Mesothelial cell of epicardium (in vitro differentiated cells): ENCODE data around the gene MYL12B. TPM values are rescaled to one million over a fixed set of nuclear protein-coding genes. Genes with fewer than 3 reads are reported as not detected.

Source experiments
- DNase-seq, 2 experiments: peaks; one replicate each; pipeline ENCODE4 v3.0.0; 2021; ENCODE audit warnings: low spot score in 2 of 2; ENCODE audit not compliant: unreplicated experiment in 2 of 2
- H3K27ac Mint-ChIP-seq: 2 replicates; pipeline ENCODE4 v1.8.0; 2021; ENCODE audit warnings: mixed read lengths
- H3K27me3 Mint-ChIP-seq: 2 replicates; pipeline ENCODE4 v1.8.0; 2021; ENCODE audit warnings: low read depth, mixed read lengths
- H3K36me3 Mint-ChIP-seq: 2 replicates; pipeline ENCODE4 v1.8.0; 2021; ENCODE audit warnings: mixed read lengths
- H3K4me1 Mint-ChIP-seq: 2 replicates; pipeline ENCODE4 v1.8.0; 2021; ENCODE audit warnings: mixed read lengths
- H3K4me3 Mint-ChIP-seq: 2 replicates; pipeline ENCODE4 v1.8.0; 2021; ENCODE audit warnings: mild to moderate bottlenecking, moderate library complexity, mixed read lengths
- H3K9me3 Mint-ChIP-seq: 2 replicates; pipeline ENCODE4 v1.8.0; 2021; ENCODE audit warnings: mixed read lengths
- total RNA-seq: library from RNA; stranded (reverse); gene quantifications from 3 replicates; pipeline ENCODE4 v1.2.1, GENCODE V29; 2021
- TF ChIP-seq, protein P1 (sequence below): fragments of 200-600 bp; sonication (generic); IDR thresholded peaks from one replicate; pipeline ENCODE4 v1.5.0; 2021; ENCODE audit warnings: antibody characterized with exemption; ENCODE audit not compliant: unreplicated experiment

The MYL12B gene
- total RNA-seq, 1 donor from 2014 or later, result 225 TPM

DNA sequence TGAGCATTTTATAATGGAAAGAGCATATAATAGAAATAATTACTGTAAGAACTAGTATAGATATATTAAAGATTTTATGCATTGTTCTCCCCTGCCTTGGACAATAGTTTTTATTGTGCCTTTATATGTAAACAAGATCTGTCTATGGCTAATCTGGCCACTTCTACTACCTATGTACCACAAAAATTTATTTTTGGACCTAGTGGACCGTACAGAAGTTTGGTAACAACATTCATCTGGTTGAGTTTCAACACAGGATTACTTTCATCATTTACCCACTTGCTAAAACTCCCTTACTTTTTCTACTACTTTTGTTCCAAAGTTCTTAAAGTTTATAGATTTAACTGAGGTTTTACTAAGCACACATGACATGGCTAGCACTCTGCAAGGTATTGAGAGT lies 28.9 kb upstream of the MYL12B start:
- H3K36me3 Mint-ChIP-seq, result no peaks in the 10 kb centered on the region
- TF ChIP-seq, protein P1, sequence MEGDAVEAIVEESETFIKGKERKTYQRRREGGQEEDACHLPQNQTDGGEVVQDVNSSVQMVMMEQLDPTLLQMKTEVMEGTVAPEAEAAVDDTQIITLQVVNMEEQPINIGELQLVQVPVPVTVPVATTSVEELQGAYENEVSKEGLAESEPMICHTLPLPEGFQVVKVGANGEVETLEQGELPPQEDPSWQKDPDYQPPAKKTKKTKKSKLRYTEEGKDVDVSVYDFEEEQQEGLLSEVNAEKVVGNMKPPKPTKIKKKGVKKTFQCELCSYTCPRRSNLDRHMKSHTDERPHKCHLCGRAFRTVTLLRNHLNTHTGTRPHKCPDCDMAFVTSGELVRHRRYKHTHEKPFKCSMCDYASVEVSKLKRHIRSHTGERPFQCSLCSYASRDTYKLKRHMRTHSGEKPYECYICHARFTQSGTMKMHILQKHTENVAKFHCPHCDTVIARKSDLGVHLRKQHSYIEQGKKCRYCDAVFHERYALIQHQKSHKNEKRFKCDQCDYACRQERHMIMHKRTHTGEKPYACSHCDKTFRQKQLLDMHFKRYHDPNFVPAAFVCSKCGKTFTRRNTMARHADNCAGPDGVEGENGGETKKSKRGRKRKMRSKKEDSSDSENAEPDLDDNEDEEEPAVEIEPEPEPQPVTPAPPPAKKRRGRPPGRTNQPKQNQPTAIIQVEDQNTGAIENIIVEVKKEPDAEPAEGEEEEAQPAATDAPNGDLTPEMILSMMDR, result no peak
- H3K27ac Mint-ChIP-seq, result no peak overlapping the region
- DNase-seq, result no peak
- no peak overlapping the region for H3K4me3 Mint-ChIP-seq
- peaks cover 3% of the 10 kb centered on the region for H3K9me3 Mint-ChIP-seq
- H3K4me1 Mint-ChIP-seq, result no peaks in the 10 kb centered on the region
- H3K27me3 Mint-ChIP-seq, result no peaks in the 10 kb centered on the region

DNA sequence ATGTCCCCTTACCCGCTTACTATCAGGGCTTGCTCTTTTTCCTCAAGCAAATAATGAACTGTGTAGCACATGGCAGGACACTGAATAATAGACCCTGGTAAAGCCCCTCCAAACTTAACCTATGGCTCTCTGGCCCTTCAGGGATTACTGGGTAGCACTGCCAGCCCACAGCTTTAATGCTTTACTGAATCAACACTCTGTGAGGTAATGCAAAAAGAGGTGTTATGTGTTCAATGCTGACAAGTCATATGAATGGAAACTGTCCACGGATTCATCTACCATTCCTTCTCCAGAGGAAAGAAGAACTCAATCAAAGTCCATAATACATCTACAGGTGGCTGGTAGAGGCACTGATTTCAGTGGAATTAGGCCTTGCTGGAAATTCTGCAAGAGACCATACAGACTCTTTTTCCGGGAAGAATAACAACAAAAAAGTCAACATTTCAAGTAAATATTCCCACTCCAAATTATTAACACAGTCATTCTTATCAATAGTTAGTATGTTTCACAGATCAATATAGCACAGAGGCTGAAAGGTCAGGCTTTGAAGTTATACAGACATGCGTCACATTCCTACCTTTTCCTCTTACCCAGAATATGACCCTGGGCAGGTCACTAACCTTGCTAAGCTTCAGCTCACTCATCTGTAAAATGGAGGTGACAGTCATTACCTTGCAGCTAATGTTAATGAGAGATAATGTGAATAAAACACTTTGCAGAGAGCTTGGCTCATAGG lies 28.3 kb upstream of the MYL12B start:
- no peaks in the 10 kb centered on the region for H3K27me3 Mint-ChIP-seq

DNA sequence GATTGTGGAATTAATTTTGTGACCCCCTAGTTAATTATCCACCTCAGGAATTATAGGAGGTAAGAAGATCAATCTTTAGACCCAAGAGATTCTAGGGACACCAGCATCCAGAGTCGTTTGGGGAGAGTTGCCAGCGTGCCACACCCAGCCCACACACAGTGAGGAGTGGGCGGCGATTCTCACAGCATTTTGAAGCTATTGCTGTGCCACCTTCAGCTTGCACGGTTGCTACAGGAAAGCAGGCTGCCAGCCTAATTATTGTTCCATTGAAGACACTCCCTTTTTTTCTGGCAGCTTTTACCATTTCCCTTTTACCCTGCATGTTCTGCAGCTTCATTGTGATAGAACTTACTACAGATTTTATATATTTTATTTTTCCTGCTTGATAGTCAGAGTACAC lies 27.5 kb upstream of the MYL12B start:
- Mint-ChIP-seq H3K9me3 (peaks cover 11% of the 10 kb centered on the region), H3K36me3 (no peaks in the 10 kb centered on the region), H3K27me3 (no peaks in the 10 kb centered on the region), H3K27ac (no peak overlapping the region), H3K4me1 (no peaks in the 10 kb centered on the region), H3K4me3 (no peak overlapping the region)
- DNase-seq, result no peak
- TF ChIP-seq, protein P1, result no peak

More for the DNA sequence above, 28.3 kb upstream of the MYL12B start:
- H3K4me1 Mint-ChIP-seq, result no peaks in the 10 kb centered on the region
- no peak for DNase-seq
- H3K27ac Mint-ChIP-seq, result no peak overlapping the region
- TF ChIP-seq, protein P1, result no peak
- H3K36me3 Mint-ChIP-seq, result no peaks in the 10 kb centered on the region
- no peak overlapping the region for H3K4me3 Mint-ChIP-seq
- peaks cover 6% of the 10 kb centered on the region for H3K9me3 Mint-ChIP-seq

DNA sequence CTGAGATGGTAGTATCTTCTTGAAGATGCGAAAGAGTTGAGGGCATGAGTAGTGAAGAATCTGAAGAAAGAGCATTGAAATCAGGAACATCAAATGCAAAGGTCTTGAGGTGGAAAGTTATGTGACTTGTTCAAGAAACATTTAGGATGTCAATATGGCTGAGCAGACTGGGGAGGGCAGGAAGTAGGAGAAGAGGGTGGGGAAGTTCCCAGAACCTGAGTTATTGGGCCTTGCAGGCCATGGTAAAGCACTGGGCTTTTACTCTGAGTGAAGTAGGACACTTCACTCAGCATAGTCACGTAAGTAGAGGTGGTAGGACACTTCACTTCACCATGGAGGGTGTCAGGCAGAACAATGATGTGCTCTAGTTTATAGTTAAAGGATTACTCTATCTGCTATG lies 26.1 kb upstream of the MYL12B start:
- Mint-ChIP-seq H3K4me3 (no peak overlapping the region), H3K27me3 (no peaks in the 10 kb centered on the region), H3K4me1 (no peaks in the 10 kb centered on the region), H3K9me3 (peaks cover 19% of the 10 kb centered on the region), H3K36me3 (peaks cover 6% of the 10 kb centered on the region), H3K27ac (no peak overlapping the region)
- TF ChIP-seq, protein P1, result no peak
- no peak for DNase-seq

DNA sequence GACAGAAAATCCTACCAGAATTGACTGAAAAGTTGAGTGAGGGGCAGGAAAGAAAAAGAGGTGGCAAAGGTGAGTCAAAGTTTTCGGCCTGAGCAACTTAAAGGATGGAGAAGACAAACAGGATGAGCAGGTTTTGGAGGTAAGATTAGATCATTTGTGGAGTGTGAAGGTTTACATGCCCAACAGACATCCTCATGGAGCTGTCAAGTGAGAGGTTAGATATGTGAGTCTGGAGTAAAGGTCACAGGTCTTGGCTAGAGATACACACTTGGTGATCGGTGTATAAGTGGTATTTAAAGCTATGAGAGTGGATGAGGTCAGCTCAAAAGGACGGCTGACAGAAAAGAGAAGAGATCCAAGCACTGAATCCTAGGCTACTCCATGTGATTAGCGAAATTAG lies 25.5 kb upstream of the MYL12B start:
- Mint-ChIP-seq H3K9me3 (peaks cover 20% of the 10 kb centered on the region), H3K27me3 (no peaks in the 10 kb centered on the region), H3K4me3 (no peak overlapping the region), H3K27ac (no peak overlapping the region), H3K4me1 (no peaks in the 10 kb centered on the region), H3K36me3 (peaks cover 8% of the 10 kb centered on the region)
- DNase-seq, result no peak
- TF ChIP-seq, protein P1, result no peak

DNA sequence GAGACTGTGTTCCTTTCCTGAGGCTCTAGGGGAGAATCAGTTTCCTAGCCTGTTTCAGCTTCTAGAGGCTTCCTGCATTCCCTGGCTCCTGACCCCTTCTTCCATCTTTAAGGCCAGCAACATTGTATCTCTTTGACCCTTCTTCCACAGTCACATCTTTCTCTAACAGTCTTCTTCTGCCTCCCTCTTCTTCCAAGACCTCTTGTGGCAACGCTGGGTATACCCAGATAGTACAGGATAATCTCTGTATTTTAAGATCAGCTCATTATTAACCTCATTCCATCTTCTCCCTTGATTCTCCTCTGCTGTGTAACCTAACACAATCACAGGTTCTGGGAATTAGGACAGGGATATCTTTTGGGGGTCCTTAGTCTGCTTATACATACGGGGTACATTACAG lies 23.2 kb upstream of the MYL12B start:
- Mint-ChIP-seq H3K27me3 (no peaks in the 10 kb centered on the region), H3K4me1 (no peaks in the 10 kb centered on the region), H3K36me3 (peaks cover 11% of the 10 kb centered on the region), H3K9me3 (peaks cover 29% of the 10 kb centered on the region), H3K4me3 (no peak overlapping the region), H3K27ac (no peak overlapping the region)
- no peak for DNase-seq
- TF ChIP-seq, protein P1, result no peak
